ENCODE measurements around the gene TNNT3. TPM values are rescaled to one million over a fixed set of nuclear protein-coding genes. Genes with fewer than 3 reads are reported as not detected.

The TNNT3 gene
- total and polyA plus RNA-seq, 5 donors: 9.0 to 63.1 (median 39.9) TPM

DNA sequence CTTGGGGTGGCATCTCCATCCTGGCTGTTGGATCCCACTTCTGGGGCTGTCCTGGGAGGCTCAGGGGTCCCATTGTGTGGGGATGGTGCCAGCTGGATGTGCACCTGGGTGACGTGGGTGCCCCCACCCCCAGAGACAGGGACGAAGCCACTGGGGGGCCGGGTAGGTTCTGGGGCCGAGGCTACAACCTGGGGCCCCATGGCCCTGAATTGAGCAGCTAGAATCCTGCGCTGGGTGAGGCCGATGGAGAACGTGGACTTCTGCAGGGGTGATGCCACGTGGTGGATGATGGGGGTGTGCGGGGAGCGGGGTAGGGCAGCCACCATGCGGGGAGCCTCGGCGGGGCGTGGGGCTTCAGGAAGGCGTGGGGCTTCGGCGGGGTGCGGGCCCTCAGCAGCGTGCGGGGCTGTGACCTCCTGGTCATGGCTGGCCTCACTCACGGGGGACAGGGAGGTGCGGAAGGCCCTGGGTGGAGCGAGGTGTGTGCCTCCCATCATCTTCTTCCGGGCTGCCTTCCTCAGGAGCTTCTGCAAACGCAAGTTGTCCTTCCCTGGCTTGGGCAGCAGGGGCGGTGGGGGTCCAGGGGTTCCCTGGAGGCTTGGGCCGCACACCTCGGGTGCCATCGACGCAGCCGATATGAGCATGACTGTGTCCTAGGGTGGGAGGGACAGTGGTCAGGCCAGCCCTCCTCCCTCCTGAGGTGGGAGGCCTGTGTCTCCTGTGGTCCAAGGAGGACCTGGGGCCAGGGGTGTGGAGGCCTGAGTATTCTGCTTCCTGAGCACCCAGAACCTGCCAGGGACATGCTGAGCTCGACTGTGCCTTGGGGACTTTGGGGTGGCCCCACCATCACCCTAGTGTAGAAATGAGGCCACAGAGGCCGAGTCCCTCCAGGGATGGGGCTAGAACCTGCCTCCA, 29.3 kb upstream of the TNNT3 start:
- 90% methylated on average over 33 of the region's 33 CpGs for WGBS
- peak in 1 of 3 donors; percentile 62 for DNase-seq

GRCh38 chr11:1890856-1891830, 28.4 kb upstream of the TNNT3 start:
- 73% methylated on average over 34 of the region's 34 CpGs for WGBS
- H3K27me3 ChIP-seq (ENCODE audit: control insufficient read depth, insufficient read depth): no peaks in the 10 kb centered on the region
- H3K4me1 ChIP-seq (ENCODE audit: control insufficient read depth, insufficient read depth, low read length): no peaks in the 10 kb centered on the region
- ATAC-seq (peak; percentile 3 to 12), DNase-seq (peak in 1 of 3 donors; percentile 55)
- H3K4me3 ChIP-seq (ENCODE audit: low read length): no peak overlapping the region
- no peaks in the 10 kb centered on the region for H3K9me3 ChIP-seq (ENCODE audit: control insufficient read depth, low read length)
- H3K27ac ChIP-seq (ENCODE audit: low read length): no peak overlapping the region
- intact Hi-C loops (cut with DNase I): loop anchor here in 2 of 4 donors (10.0 kb wide), 2 partner anchors 46 to 54 kb away; partner anchors contain the start of gene MRPL23 (in 1 of the 2)

More for the DNA sequence above, 29.3 kb upstream of the TNNT3 start:
- H3K4me1 ChIP-seq (ENCODE audit: control insufficient read depth, insufficient read depth, low read length): no peaks in the 10 kb centered on the region
- peak; percentile 9 to 15 for ATAC-seq
- no peak overlapping the region for H3K4me3 ChIP-seq (ENCODE audit: low read length)
- no peaks in the 10 kb centered on the region for H3K9me3 ChIP-seq (ENCODE audit: control insufficient read depth, low read length)
- H3K27ac ChIP-seq (ENCODE audit: low read length): no peak overlapping the region
- intact Hi-C loops (cut with DNase I): loop anchor here in 3 of 4 donors (5.0 to 10.0 kb wide), 3 partner anchors 45 to 55 kb away; partner anchors contain the start of gene MRPL23 (in 1 of the 3)
- H3K27me3 ChIP-seq (ENCODE audit: control insufficient read depth, insufficient read depth): no peaks in the 10 kb centered on the region

DNA sequence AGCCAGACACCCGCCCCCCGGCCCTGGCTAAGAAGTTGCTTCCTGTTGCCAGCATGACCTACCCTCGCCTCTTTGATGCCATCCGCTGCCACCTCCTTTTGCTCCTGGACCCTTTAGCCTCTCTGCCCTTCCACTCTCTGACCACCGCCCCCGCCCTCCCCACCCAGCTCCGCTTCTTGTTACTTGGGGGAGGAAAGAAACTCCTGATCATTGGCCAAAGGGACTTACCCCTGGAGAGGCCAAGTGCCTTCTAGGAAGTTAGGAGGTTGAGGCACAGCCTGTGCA, 27.7 kb upstream of the TNNT3 start, which contains the start of gene PRR33:
PRR33 (minus strand) TSS at position 65 of the 285 bp plus-strand sequence. CDS start 1,311 bp downstream, outside the sequence.
- Histone ChIP-seq H3K4me3 (ENCODE audit: low read length) (no peak within 1 kb of the TSS), H3K27me3 (ENCODE audit: control insufficient read depth, insufficient read depth) (no peaks in the 10 kb centered on the region), H3K9me3 (ENCODE audit: control insufficient read depth, low read length) (no peaks in the 10 kb centered on the region), H3K4me1 (ENCODE audit: control insufficient read depth, insufficient read depth, low read length) (no peaks in the 10 kb centered on the region), H3K27ac (ENCODE audit: low read length) (no peak within 1 kb of the TSS)
- WGBS: 85% methylated on average over 7 of the region's 7 CpGs
- DNase-seq (no peak), ATAC-seq (no peak)
- intact Hi-C loops (cut with DNase I): loop anchor here in 2 of 4 donors (10.0 kb wide), 2 partner anchors 47 to 53 kb away; partner anchors contain the start of gene MRPL23 (in 1 of the 2)

- H3K27ac ChIP-seq (ENCODE audit: low read length): no peak overlapping the region
- no peaks in the 10 kb centered on the region for H3K9me3 ChIP-seq (ENCODE audit: control insufficient read depth, low read length)
- no peaks in the 10 kb centered on the region for H3K27me3 ChIP-seq (ENCODE audit: control insufficient read depth, insufficient read depth)
- ATAC-seq (no peak), DNase-seq (peak in 1 of 3 donors; percentile 59)
- no peaks in the 10 kb centered on the region for H3K4me1 ChIP-seq (ENCODE audit: control insufficient read depth, insufficient read depth, low read length)
- intact Hi-C loops (cut with DNase I): loop anchor here in 2 of 4 donors (10.0 kb wide), 2 partner anchors 47 to 53 kb away; partner anchors contain the start of gene MRPL23 (in 1 of the 2)
- no peak overlapping the region for H3K4me3 ChIP-seq (ENCODE audit: low read length)
- 74% methylated on average over 7 of the region's 7 CpGs for WGBS
These were observed 27.4 kb upstream of the TNNT3 start for GRCh38 chr11:1892116-1892515.

DNA sequence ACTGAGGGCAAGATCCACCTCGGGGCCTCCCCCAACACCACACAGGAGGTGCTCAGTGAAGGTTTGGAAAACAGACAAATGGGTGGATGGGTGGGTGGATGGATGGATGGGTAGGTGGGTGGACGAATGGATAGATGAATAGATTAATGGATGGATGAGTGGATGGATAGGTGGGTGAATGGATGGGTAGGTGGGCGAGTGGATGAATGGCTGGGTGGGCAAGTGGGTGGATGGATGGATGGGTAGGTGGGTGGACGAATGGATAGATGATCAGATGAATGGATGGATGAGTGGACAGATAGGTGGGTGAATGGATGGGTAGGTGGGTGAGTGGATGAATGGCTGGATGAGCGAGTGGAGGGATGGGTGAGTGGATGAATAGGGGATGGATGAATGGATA, 26.9 kb upstream of the TNNT3 start:
- no peaks in the 10 kb centered on the region for H3K9me3 ChIP-seq (ENCODE audit: control insufficient read depth, low read length)
- H3K4me3 ChIP-seq (ENCODE audit: low read length): no peak overlapping the region
- no peak for ATAC-seq
- H3K27me3 ChIP-seq (ENCODE audit: control insufficient read depth, insufficient read depth): no peaks in the 10 kb centered on the region
- no peak for DNase-seq
- intact Hi-C loops (cut with DNase I): loop anchor here in 2 of 4 donors (10.0 kb wide), 2 partner anchors 48 to 52 kb away; partner anchors contain the start of gene MRPL23 (in 1 of the 2)
- H3K27ac ChIP-seq (ENCODE audit: low read length): no peak overlapping the region
- 66% methylated on average over 5 of the region's 5 CpGs for WGBS
- no peaks in the 10 kb centered on the region for H3K4me1 ChIP-seq (ENCODE audit: control insufficient read depth, insufficient read depth, low read length)

DNA sequence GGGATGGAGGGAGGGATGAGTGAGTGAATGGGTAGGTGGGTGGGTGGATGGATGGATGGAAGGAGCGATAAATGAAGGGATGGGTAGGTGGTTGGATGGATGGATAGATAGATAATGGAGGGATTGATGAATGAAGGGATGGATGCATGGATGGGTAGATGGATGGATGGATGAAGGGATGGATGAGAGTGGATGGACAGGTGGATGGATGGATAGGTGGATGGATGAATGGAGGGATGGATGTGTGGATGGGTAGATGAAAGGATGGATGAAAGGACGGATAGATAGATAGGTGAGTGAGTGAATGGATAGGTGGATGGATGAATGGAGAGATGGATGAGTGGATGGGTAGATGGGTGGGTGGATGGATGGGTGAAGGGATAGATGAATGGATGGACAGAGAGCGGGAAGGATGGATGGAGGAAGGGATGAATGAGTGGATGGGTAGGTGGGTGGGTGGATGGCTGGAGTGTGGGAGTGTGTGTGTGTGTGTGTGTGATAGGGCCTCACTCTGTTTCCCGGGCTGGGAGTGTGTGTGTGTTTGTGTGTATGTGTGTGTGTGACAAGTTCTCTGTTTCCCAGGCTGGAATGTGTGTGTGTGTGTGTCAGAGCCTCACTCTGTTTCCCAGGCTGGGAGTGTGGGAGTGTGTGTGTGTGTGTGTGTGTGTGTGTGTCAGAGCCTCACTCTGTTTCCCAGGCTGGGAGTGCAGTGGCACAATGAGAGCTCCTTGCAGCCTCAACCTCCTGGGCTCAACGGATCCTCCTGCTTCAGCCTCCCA, 25.7 kb upstream of the TNNT3 start:
- Histone ChIP-seq H3K4me1 (ENCODE audit: control insufficient read depth, insufficient read depth, low read length) (no peaks in the 10 kb centered on the region), H3K9me3 (ENCODE audit: control insufficient read depth, low read length) (no peaks in the 10 kb centered on the region), H3K27ac (ENCODE audit: low read length) (no peak overlapping the region), H3K4me3 (ENCODE audit: low read length) (no peak overlapping the region), H3K27me3 (ENCODE audit: control insufficient read depth, insufficient read depth) (no peaks in the 10 kb centered on the region)
- intact Hi-C loops (cut with DNase I): loop anchor here (1.0 to 10.0 kb wide), 5 partner anchors 23 to 51 kb away; partner anchors contain the start of gene MRPL23 (in 1 of the 4)
- ATAC-seq (no peak), DNase-seq (peak in 1 of 3 donors; percentile 21)
- 83% methylated on average over 5 of the region's 5 CpGs for WGBS

GRCh38 chr11:1894759-1895158, 24.7 kb upstream of the TNNT3 start:
- Histone ChIP-seq H3K4me3 (ENCODE audit: low read length) (no peak overlapping the region), H3K27me3 (ENCODE audit: control insufficient read depth, insufficient read depth) (no peaks in the 10 kb centered on the region), H3K9me3 (ENCODE audit: control insufficient read depth, low read length) (no peaks in the 10 kb centered on the region), H3K4me1 (ENCODE audit: control insufficient read depth, insufficient read depth, low read length) (no peaks in the 10 kb centered on the region), H3K27ac (ENCODE audit: low read length) (no peak overlapping the region)
- no peak for DNase-seq
- WGBS: 89% methylated on average over 11 of the region's 11 CpGs
- intact Hi-C loops (cut with DNase I): loop anchor here (1.0 to 10.0 kb wide), 4 partner anchors 45 to 50 kb away; partner anchors contain the start of gene MRPL23 (in 1 of the 4)
- ATAC-seq: no peak

DNA sequence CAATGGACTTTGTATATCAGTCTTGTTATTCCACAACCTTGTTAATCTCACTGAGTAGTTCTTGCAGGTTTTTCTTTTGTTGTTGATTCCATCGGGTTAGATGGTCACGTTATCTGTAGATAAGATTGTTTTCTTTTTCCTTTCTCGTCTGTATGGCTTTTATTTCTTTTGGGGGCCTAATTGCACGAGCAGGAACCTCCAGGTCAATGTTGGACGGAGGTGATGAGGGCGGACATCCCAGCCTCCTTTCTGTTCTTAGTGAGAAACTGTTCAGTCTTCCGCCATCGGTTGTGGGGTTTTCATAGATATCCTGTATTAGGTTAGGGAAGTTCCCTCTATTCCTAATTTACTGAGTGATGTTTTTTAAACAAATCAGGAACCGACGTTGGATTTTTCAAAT, 23.0 kb upstream of the TNNT3 start:
- ATAC-seq (no peak), DNase-seq (no peak)
- 55% methylated on average over 10 of the region's 10 CpGs for WGBS
- H3K4me1 ChIP-seq (ENCODE audit: control insufficient read depth, insufficient read depth, low read length): no peaks in the 10 kb centered on the region
- H3K27ac ChIP-seq (ENCODE audit: low read length): no peak overlapping the region
- no peak overlapping the region for H3K4me3 ChIP-seq (ENCODE audit: low read length)
- intact Hi-C loops (cut with DNase I): loop anchor here in 2 of 4 donors (10.0 kb wide), 2 partner anchors 48 to 52 kb away; partner anchors contain the start of gene MRPL23 (in 1 of the 2)
- no peaks in the 10 kb centered on the region for H3K27me3 ChIP-seq (ENCODE audit: control insufficient read depth, insufficient read depth)
- H3K9me3 ChIP-seq (ENCODE audit: control insufficient read depth, low read length): no peaks in the 10 kb centered on the region

DNA sequence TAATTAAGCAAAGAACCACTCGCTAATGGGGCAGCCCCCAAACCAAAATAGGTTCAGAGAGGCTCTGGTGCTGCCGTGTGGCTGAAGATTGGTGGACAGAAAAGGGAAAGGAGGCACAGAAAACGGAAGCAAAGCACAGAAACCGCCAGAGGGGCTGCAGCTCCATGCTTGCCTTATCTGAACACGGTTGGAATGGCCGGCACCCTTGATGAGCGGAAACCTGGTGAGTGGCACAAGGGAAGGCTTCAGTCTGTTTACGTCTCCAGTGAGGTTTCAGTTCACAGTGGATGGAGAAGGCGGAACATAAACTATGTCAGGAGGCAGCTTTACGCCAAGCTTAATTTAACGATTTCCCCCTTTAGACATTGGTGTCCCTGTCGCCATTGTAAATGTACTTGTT, 22.6 kb upstream of the TNNT3 start:
- Histone ChIP-seq H3K4me3 (ENCODE audit: low read length) (no peak overlapping the region), H3K27me3 (ENCODE audit: control insufficient read depth, insufficient read depth) (no peaks in the 10 kb centered on the region), H3K27ac (ENCODE audit: low read length) (no peak overlapping the region), H3K4me1 (ENCODE audit: control insufficient read depth, insufficient read depth, low read length) (no peaks in the 10 kb centered on the region), H3K9me3 (ENCODE audit: control insufficient read depth, low read length) (no peaks in the 10 kb centered on the region)
- ATAC-seq: no peak
- intact Hi-C loops (cut with DNase I): loop anchor here in 2 of 4 donors (10.0 kb wide), 2 partner anchors 48 to 52 kb away; partner anchors contain the start of gene MRPL23 (in 1 of the 2)
- peak in 1 of 3 donors; percentile 32 for DNase-seq
- 67% methylated on average over 12 of the region's 12 CpGs for WGBS

Measured in right cardiac atrium (tissue), 5 donors.